NCI-H2081 (cell line): Measurements from ENCODE around the gene ASB1.
A peak's percentile ranks its signal among the peaks of the same experiment; 100 is the strongest.

ENCODE experiments used
- DNase-seq, 2 experiments: peaks; one replicate each; lab custom pipeline; 2025; lab: John Stamatoyannopoulos, UW

Gene ASB1

GRCh38 chr2:238426568-238427434 is at the start of gene ASB1:
TSS of gene ASB1 (plus strand) at chr2:238426927. CDS start at chr2:238427071, 144 bp downstream.
- DNase-seq, result peak; percentile 60 to 81

GRCh38 chr2:238378230-238379095 is 48.3 kb upstream of the ASB1 start:
- peak in 1 of 2 experiments; percentile 34 for DNase-seq

- no peak for DNase-seq
These were observed 47.5 kb upstream of the ASB1 start for GRCh38 chr2:238379096-238379810.

- no peak for DNase-seq
These were observed 46.4 kb upstream of the ASB1 start for GRCh38 chr2:238380336-238380735.

GRCh38 chr2:238380785-238381184 is 45.9 kb upstream of the ASB1 start:
- DNase-seq, result no peak

GRCh38 chr2:238381341-238382115 is 45.2 kb upstream of the ASB1 start:
- DNase-seq, result no peak

- DNase-seq, result no peak
These were observed 44.3 kb upstream of the ASB1 start for GRCh38 chr2:238382381-238382781.

- no peak for DNase-seq
These were observed 43.6 kb upstream of the ASB1 start for GRCh38 chr2:238383135-238383534.

- DNase-seq, result no peak
These were observed 42.9 kb upstream of the ASB1 start for GRCh38 chr2:238383743-238384380.

GRCh38 chr2:238387332-238387731 is 39.4 kb upstream of the ASB1 start:
- no peak for DNase-seq

- peak; percentile 10 to 58 for DNase-seq
These were observed 37.9 kb upstream of the ASB1 start for GRCh38 chr2:238388794-238389193.

- DNase-seq, result peak; percentile 84 to 92
These were observed 36.6 kb upstream of the ASB1 start for GRCh38 chr2:238389988-238390589.

GRCh38 chr2:238391042-238391689 is 35.6 kb upstream of the ASB1 start:
- DNase-seq, result peak; percentile 77 to 94

GRCh38 chr2:238396663-238397062 is 30.1 kb upstream of the ASB1 start:
- no peak for DNase-seq

- no peak for DNase-seq
These were observed 29.4 kb upstream of the ASB1 start for GRCh38 chr2:238397356-238397755.

- no peak for DNase-seq
These were observed 28.1 kb upstream of the ASB1 start for GRCh38 chr2:238398577-238398976.

GRCh38 chr2:238399094-238399493 is 27.6 kb upstream of the ASB1 start:
- DNase-seq, result no peak

GRCh38 chr2:238401551-238401950 is 25.2 kb upstream of the ASB1 start:
- no peak for DNase-seq

GRCh38 chr2:238403632-238404405 is 22.9 kb upstream of the ASB1 start:
- DNase-seq, result no peak
